Measurements from ENCODE around the gene MAPK10.
"Not testable (repeated sequence)": the region's sequence is repeated elsewhere in the genome, so short reads cannot be mapped to it uniquely, and the experiment has no call there.

MAPK10 gene

DNA sequence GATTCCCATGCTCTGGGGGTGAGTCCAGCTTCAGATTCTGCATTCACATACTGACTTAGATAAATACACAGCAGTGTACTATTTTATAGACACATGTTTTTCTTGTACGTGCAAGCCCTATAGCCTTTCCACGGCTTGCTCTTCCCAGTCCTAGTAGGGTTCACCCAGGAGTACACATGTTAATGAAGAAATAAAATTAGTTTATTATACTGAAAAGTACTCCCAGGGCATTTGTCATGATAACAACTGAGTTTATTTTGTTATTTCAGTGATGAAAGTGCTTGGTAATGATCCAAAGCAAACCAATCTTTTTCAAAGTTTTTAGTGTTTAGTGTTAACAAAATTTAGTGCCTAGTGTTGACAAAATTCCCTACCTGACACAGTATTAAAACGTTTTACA lies 21.3 kb downstream of the MAPK10 start:
- no peak for DNase-seq

DNA sequence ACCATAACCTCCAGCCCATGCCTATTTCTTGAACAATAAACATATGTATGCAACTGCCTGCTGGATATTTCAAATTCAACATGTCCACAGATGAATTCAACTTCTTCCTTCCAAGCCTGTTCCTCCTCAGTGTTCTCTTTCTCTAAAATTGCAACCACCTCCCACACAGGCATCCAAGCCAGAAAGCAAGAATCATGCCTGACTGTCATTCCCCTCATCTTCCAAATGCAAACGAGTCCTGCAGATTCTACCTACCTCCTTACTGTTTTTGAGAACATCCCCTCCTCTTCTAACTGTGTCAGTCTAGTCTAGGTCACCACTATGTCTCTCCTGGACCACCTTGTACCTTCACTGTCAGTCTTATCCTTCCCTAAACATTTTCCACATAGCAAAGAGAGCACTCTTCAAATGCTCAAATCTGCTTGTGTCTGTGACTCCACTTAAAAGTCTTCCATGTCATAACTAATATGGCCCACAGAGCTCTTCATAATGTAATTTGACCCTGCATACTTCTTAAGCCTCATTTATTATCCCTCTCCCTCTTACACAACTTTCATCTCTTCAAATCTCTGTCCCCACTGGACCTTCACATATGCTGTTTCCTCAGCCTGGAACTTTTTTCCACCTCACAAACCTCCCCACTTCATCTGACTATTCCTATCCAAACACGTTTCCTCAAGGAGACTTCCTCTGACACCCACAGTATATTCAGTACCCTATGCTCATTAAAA lies 25.7 kb downstream of the MAPK10 start:
- DNase-seq = no peak

DNA sequence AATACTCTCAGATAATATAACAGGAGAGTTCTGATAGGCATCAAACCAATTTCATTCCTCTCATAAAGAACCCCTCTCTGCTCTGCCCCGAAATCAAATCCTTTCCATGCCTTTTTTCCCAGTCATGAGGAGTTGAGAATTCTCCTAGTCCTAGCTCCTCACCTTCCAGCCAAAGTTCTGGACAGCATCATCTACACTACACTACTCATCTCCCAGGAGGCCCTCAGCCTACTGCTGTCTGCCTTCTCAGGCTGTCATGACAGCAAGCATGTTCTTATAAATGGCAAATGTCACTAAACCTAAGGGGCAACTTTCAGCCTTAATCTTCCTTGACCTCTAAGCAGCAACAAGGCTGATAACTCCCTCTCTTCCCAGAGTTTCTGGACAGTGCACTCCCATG lies 26.6 kb downstream of the MAPK10 start:
- no peak for DNase-seq

DNA sequence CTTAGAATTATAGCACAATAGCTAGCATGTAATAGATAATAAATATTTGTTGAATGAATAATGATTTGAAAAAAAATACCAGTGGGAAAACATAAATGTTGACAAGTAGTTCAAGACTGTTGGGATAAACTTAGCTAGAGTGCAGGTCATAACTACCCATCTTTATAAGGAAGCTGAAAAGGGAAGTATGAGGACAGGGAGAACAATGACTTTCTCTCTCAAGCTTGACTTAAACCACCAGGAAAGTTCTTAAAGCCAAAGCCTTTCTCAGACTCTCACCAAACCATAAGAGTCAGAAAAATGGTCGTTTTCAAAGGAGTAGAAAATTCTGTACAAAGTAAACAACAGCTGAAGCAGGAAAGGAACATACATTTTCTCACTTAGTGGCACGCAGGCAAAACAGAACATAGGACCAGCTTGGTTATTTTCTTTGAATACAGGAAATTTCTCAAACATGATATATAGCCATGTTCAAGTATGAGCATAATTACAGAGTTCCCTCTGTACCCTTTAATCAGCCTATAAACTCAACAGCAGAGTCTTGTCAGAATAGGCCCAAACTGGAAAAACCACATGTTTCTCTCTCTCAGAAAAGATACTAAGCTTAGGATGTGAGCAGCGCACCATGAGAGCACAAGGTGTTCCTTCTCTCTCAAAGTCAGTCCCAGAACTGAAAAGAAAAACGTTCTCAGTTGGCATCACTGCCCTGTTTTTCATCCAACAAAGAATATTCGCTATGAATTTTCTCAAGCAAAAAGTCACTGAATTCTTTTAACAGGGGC lies 28.7 kb downstream of the MAPK10 start:
- no peak for DNase-seq

GRCh38 chr4:86330411-86330810 lies 29.4 kb downstream of the MAPK10 start:
- not testable (repeated sequence) for DNase-seq

DNA sequence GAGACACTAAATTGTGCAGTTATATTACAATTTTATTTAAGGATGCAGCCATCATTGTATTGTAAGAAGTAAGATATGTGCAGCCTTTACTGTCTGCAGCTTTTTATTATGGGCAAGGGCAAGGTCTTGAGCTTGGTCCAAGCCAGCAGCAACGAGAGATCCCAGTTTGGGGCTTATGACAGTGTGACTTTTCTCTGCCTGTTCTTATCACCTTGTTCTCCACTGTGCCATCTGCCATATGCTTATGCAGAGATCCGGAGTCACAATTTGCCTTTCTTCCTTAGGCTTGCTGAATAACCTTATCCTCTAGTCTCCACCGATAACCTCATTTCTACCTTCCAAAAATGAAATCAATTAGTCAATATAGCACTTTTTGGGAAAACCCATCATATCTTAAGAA lies 30.4 kb downstream of the MAPK10 start:
- no peak for DNase-seq

GRCh38 chr4:86326400-86326799 lies 33.5 kb downstream of the MAPK10 start:
- no peak for DNase-seq

- peak; percentile 30 for DNase-seq
Observed at GRCh38 chr4:86319390-86319789, 40.5 kb downstream of the MAPK10 start.

GRCh38 chr4:86315579-86315978 lies 44.3 kb downstream of the MAPK10 start:
- no peak for DNase-seq

DNA sequence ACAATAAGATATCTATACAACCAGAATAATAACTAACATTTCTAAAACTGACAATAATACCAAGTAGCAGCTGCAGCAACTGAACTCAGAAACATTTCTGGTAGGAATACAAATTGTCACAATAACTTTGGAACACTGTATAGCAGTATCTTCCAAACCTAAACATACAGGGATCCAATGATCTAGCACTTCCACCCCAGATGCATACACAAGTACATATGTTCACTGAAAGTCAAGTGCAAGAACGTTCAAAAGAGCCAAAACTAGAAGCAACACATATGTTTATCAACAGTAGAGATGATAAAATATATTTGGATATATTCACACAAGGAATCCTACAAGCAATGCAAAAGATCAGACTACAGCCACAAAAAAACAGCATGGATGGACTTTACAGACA lies 46.2 kb downstream of the MAPK10 start:
- no peak for DNase-seq

DNA sequence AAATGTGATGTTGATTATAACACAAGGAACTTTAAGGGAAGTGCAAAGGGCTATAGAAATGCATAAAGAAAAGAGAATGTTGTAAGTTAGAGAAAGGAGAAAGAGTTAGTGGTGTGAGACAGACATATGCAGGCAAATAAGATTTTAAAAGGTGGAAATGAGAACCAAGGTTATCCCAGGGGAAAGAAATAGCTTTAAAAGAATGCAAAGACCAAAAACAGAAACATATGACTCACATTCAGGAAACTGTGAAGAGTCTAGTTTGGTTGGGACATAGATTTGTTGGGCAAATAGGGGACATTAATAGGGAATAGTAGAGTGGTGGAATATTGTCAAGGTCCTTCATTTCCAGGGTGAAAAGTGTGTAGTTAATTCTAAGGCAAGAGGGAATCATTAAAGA lies 52.4 kb downstream of the MAPK10 start:
- no peak for DNase-seq

DNA sequence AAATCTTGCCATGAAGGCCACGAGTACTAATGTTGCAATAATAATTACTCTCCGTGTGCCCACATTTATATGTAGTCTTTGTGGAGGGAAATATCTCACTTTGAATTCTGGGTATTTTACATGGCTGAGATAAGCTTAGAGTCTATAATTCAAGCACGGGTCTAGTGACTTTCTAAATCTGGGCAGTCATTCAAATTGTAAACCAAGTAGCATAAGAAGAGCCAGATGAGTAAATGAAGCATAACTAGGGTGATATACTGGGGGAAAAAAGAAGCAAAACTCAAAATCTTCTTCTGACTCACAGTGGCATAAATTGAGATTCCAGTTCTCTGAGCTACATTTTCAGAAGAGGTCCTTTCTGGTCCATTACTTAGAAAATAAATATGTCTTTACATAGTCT lies 53.0 kb downstream of the MAPK10 start:
- DNase-seq = peak; percentile 72

- no peak for DNase-seq
Observed at GRCh38 chr4:86302830-86303229, 57.0 kb downstream of the MAPK10 start.

- peak; percentile 75 for DNase-seq
Observed at GRCh38 chr4:86302251-86302650, 57.6 kb downstream of the MAPK10 start.

DNA sequence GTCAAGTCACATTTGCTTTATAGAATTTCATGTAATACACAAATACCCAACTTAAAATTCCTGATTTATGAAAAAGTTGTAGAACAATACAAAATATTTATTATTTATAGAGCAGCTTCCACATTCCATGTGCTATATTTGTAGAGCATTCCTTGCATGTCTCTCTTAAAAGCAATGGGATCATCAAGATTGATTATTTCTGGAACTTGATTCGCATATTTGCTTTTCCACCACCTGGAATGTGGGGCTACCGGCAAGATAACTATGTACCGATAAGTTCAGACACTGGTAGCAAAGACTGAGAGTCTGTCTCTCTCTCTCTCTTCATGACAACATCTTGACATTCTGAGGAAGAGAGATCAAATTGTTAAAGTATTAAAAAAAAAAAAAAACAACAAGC lies 59.3 kb downstream of the MAPK10 start:
- DNase-seq = no peak

DNA sequence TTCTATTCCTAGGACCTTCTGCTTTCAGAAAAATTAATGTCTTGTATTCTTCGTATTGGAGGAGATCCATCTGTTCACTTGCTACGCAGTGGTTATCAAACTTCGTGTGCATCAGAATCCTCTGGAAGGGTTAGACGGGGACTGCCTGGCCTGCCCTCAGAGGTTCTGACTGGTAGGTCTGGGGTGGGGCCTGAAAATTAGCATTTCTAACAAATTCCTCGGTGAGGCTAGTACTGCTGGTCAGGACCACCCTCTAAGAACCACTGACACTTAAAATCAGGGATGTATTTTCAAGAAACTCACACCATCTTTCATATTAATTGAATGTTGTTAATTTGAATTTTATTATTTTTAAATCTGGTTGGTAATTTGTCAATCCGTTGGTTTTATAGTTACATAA lies 63.0 kb downstream of the MAPK10 start:
- DNase-seq = no peak

DNA sequence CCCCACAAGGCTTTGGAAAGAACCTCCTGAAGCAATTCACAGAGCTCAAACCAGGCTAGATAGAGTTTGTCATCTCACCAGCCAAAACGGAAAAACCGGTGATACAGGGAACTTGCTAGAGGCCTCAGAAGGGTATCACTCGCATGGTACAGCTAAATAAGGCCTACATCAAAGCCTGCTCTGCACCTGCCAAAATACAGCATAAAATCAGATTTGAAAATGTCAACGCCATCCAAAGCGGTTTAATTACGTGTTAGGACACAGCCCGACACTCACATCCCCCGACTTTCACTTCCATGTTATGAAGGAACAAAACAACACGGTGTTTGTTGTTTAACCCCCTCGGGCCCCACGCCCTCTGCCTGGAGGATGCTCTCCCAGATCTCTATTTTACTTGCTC lies 65.0 kb downstream of the MAPK10 start:
- DNase-seq = no peak

DNA sequence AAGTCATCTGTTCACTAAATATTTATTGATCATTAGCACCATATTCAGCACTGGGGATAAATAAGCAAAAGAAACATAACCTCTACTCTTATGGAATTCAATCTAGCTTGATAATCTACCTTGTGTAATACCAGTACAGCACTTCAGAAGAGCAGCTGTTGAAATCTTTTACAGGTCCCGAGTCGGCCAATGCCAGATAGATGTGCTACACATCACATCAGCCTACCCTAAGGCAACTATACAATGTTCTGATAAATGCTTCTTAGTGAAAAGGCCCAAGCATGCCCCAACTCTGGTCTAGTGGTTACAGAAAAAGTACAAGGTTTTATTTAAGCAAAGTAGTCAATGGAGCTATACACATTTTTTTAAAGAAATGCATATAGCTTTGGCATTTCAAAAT lies 68.7 kb downstream of the MAPK10 start:
- no peak for DNase-seq

GRCh38 chr4:86286726-86287125 lies 73.1 kb downstream of the MAPK10 start:
- DNase-seq = no peak

- DNase-seq = no peak
Observed at GRCh38 chr4:86283371-86283770, 76.5 kb downstream of the MAPK10 start.

GRCh38 chr4:86280246-86280645 lies 79.6 kb downstream of the MAPK10 start:
- no peak for DNase-seq

GRCh38 chr4:86279293-86279960 lies 80.4 kb downstream of the MAPK10 start:
- no peak for DNase-seq

DNA sequence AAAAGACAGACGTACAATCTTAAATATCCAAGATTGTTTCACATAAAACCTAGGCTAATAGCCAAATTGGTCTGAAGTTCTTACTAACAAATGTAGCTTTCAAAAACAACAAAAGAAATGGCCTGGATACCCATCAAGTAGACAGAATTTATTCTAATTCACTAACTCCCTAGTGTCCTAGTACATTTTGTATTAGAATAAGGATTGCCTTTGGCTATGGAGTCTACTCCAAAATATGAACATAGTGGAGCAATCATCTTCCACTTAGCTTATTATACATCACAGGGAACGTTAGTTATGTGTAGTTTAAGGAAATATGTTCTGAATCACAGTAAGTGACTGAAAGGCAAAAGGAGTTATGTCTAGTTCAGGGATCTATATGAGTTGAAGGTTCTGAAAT lies 81.7 kb downstream of the MAPK10 start:
- no peak for DNase-seq

DNA sequence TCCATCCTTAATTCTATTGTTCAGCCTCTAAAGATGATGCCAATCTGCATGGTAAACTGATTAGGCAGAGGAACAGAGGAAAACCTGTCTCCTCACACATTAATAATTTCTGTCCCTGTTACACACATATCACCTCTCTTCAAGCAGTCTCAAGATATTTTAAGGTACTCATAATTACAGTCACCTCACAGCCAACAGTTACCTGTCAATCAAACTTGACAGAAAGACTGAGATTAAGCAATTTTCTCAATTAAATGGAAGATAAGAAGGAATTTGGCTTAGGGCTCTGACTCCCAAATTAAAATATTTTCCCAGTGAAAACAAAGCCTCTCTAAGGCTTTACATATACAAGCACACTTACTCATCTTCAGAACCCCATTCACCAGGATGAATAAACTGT lies 85.2 kb downstream of the MAPK10 start:
- no peak for DNase-seq
